ENCODE measurements around the gene ZNF600.
A peak's percentile ranks its signal among the peaks of the same experiment; 100 is the strongest.
"Not testable (repeated sequence)": the region's sequence is repeated elsewhere in the genome, so short reads cannot be mapped to it uniquely, and the experiment has no call there.

Gene ZNF600

GRCh38 chr19:52741371-52741770 is 45.2 kb downstream of the ZNF600 start:
- DNase-seq, result not testable (repeated sequence)

- no peak for DNase-seq
These were observed 47.0 kb downstream of the ZNF600 start for GRCh38 chr19:52739576-52739975.

- DNase-seq, result no peak
These were observed 50.9 kb downstream of the ZNF600 start for GRCh38 chr19:52735734-52736133.

GRCh38 chr19:52734893-52735661 is 51.5 kb downstream of the ZNF600 start, which contains the start of gene ZNF611:
Gene ZNF611 (minus strand): TSS chr19:52735044. CDS start chr19:52715894, 19,150 bp downstream.
- DNase-seq, result peak; percentile 72

- DNase-seq, result peak; percentile 70
These were observed 52.2 kb downstream of the ZNF600 start for GRCh38 chr19:52734331-52734892.

GRCh38 chr19:52726051-52726450 is 60.5 kb downstream of the ZNF600 start:
- DNase-seq, result not testable (repeated sequence)

- no peak for DNase-seq
These were observed 61.0 kb downstream of the ZNF600 start for GRCh38 chr19:52725528-52725961.

- no peak for DNase-seq
These were observed 61.7 kb downstream of the ZNF600 start for GRCh38 chr19:52724701-52725514.

- DNase-seq, result not testable (repeated sequence)
These were observed 62.5 kb downstream of the ZNF600 start for GRCh38 chr19:52723907-52724598.

GRCh38 chr19:52722062-52723003 is 64.3 kb downstream of the ZNF600 start:
- no peak for DNase-seq

GRCh38 chr19:52720541-52720940 is 66.0 kb downstream of the ZNF600 start:
- DNase-seq, result not testable (repeated sequence)

GRCh38 chr19:52716522-52716921 is 70.1 kb downstream of the ZNF600 start:
- DNase-seq, result no peak

- not testable (repeated sequence) for DNase-seq
These were observed 70.7 kb downstream of the ZNF600 start for GRCh38 chr19:52715902-52716301.

GRCh38 chr19:52715330-52715729 is 71.3 kb downstream of the ZNF600 start:
- not testable (repeated sequence) for DNase-seq
